GM18861 (cell line): ENCODE results near the gene PLA2G2E.

Experiments
- ATAC-seq: cut with Tn5 transposase; IDR thresholded peaks from one replicate; pipeline ENCODE4 v1.9.1; 2021; ENCODE audit not compliant: unreplicated experiment

PLA2G2E gene

GRCh38 chr1:19923137-19923952, at the start of gene PLA2G2E:
TSS of gene PLA2G2E (minus strand) at chr1:19923617. CDS start at chr1:19923559, 58 bp downstream.
- ATAC-seq = no peak

- ATAC-seq = no peak
These were observed 48.2 kb upstream of the PLA2G2E start for GRCh38 chr1:19971664-19972063.

- ATAC-seq = no peak
These were observed 46.7 kb upstream of the PLA2G2E start for GRCh38 chr1:19969898-19970660.

- ATAC-seq = no peak
These were observed 44.4 kb upstream of the PLA2G2E start for GRCh38 chr1:19967808-19968207.

- ATAC-seq = no peak
These were observed 41.1 kb upstream of the PLA2G2E start for GRCh38 chr1:19964542-19964941.

- ATAC-seq = no peak
These were observed 40.2 kb upstream of the PLA2G2E start for GRCh38 chr1:19963636-19964035.

GRCh38 chr1:19960591-19960990, 37.2 kb upstream of the PLA2G2E start:
- ATAC-seq = no peak

GRCh38 chr1:19957779-19958178, 34.4 kb upstream of the PLA2G2E start:
- no peak for ATAC-seq

- ATAC-seq = no peak
These were observed 32.2 kb upstream of the PLA2G2E start for GRCh38 chr1:19955534-19956170.

GRCh38 chr1:19954059-19954458, 30.6 kb upstream of the PLA2G2E start:
- ATAC-seq = no peak

GRCh38 chr1:19949016-19949415, 25.6 kb upstream of the PLA2G2E start:
- no peak for ATAC-seq

- ATAC-seq = no peak
These were observed 23.6 kb upstream of the PLA2G2E start for GRCh38 chr1:19946971-19947370.

GRCh38 chr1:19946331-19946751, 22.9 kb upstream of the PLA2G2E start:
- no peak for ATAC-seq

- ATAC-seq = no peak
These were observed 22.5 kb upstream of the PLA2G2E start for GRCh38 chr1:19945914-19946313.

GRCh38 chr1:19942657-19943056, 19.2 kb upstream of the PLA2G2E start:
- ATAC-seq = no peak

- no peak for ATAC-seq
These were observed 18.7 kb upstream of the PLA2G2E start for GRCh38 chr1:19942088-19942487.

GRCh38 chr1:19941206-19941568, 17.8 kb upstream of the PLA2G2E start:
- ATAC-seq = no peak

GRCh38 chr1:19940486-19941205, 17.2 kb upstream of the PLA2G2E start:
- ATAC-seq = no peak

- no peak for ATAC-seq
These were observed 15.1 kb upstream of the PLA2G2E start for GRCh38 chr1:19938472-19938871.

GRCh38 chr1:19936061-19936750, 12.8 kb upstream of the PLA2G2E start:
- ATAC-seq = no peak

- ATAC-seq = no peak
These were observed 10.9 kb upstream of the PLA2G2E start for GRCh38 chr1:19934336-19934735.
